Effector CD8-positive, alpha-beta T cell (primary cell): ENCODE results near the gene REST.
A peak's percentile ranks its signal among the peaks of the same experiment; 100 is the strongest.

ENCODE experiments used
- DNase-seq: peaks from one replicate; lab custom pipeline; 2025; lab: John Stamatoyannopoulos, UW

REST gene

DNA sequence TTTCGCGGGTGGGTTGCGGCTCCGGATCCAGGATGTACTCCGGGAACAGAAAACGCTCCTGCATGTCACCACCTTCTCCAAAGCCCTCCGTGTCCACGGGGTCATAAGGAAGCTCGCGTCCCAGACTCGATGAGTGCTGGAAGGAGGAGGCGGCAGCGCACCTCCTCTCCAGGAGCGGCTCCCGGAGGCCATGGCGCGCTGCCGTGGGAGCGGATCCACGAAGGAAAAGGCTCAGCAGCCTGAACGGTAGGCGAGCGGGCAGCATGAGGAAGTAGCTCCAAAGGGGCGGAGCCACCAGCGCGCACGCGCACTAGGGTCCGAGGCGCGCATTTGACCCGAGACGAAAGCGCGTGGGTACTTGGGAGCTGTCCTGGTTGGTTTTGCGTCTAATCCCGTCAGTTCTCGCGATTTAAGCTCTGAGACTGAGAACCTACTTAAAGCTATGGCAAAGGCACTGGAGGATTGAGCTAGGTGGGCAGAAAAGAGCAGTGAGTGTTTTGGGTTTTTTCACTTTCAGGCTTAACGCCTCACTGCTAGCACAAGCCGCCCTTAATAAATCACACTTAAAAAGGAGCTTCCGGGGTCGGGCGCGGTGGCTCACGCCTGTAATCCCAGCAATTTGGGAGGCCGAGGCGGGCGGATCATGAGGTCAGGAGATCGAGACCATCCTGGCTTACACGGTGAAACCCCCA, 69.8 kb downstream of the REST start, which contains the start of gene NOA1:
TSS of gene NOA1 (minus strand) at position 286 of the 692 bp plus-strand sequence. CDS start at position 265, 21 bp downstream.
- peak; percentile 99 for DNase-seq

GRCh38 chr4:56978750-56979303, 71.1 kb downstream of the REST start, which contains the start of gene POLR2B:
Gene POLR2B, plus strand, starts transcription at chr4:56978896. Its CDS starts 90 bp downstream, at chr4:56978986.
- peak; percentile 79 for DNase-seq

DNA sequence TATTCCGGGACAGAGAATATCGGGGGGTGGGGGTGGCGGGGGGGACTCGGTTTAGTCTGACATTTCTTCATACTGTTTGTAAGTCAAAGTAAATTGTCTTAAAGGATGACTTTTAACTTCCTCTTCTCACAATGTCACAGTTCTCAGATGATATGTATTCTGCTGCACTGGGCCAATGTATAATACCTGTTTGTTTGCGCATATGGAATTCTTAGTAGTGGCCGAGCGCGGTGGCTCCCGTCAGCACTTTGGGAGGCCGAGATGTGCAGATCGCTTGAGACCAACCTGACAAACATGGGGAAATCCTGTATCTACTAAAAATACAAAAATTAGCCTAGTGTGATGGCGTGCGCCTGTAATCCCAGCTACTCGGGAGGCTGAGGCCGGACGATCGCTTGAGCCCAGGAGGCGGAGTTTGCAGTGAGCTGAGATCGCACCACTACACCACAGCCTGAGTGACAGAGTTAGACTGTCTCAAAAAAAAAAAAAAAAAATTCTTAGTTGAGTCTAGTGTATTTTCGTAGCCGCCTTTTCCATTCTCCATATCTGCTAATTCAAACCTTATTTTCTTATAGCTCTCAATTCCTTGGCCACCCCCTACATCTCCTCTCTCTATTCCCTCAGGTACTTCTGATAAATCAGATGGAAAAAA, 71.8 kb downstream of the REST start:
- DNase-seq, result no peak

DNA sequence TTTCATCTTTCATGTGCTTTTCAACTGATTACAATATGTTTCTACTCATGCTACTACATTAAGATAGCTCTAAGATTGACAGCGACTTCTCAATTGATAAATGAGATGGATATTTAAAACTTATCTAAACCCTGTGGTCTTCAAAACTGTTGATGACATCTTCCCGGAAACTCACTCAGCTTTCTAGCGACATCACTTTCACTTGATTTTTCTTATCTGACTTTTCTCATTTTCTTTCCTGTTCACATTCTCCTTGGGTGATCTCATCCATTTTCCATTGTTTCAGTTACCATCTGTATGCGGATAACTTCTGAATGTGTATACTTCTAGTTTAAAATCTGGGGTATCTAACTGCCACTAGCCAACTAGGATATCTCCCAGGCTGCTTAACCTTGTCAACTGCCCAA, 74.1 kb downstream of the REST start:
- DNase-seq, result no peak

GRCh38 chr4:56986192-56986591, 78.5 kb downstream of the REST start:
- no peak for DNase-seq

DNA sequence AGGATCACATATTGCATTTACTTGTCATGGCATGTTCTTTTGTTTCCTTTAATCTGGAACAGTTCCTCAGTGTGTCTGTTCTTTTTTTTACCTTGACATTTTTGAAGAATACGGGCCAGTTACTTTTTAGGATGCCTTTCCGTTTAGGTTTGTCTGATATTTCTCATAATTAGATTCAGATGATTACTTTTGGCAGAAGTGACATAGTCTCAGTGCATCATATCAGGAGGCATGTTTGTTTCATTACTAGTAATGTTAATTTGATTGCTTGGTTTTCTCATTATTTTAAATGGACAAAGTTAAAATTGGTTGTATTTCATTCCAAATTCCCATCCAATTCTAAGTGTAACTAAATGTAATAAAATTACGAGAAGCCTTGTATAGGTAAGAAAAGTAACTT, 79.3 kb downstream of the REST start:
- DNase-seq, result no peak

DNA sequence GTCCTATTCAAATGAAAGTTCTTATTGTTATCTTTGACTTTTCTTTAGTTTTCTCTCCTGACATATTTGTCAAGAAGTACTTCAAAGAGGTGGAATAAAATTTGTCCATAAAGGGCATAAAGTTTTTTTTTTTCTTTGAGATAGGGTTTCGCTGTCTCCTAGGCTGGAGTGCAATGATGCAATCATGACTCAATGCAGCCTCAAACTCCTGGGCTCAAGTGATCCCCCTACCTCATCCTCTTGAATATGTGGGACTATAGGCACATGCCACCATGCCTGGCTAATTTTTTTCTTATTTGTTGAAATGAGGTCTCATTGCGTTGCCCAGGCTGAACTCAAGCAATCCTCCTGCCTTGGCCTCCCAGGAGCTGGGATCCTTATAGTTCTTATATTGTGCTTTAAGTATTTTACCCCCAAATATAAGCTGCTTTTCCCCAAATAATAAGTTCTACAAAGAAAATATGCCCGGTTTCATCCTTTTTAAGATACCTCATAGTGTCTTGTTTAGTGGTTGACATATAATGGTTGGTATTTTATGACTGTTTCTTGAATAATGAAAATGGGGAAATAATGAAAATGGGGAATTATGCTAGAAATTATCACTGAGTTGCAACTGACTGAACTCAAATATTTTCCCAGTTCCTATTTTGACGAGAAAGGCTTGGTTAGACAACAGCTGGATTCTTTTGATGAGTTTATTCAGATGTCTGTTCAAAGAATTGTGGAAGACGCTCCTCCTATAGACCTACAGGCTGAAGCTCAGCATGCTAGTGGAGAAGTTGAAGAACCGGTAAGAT, 82.6 kb downstream of the REST start:
- no peak for DNase-seq

DNA sequence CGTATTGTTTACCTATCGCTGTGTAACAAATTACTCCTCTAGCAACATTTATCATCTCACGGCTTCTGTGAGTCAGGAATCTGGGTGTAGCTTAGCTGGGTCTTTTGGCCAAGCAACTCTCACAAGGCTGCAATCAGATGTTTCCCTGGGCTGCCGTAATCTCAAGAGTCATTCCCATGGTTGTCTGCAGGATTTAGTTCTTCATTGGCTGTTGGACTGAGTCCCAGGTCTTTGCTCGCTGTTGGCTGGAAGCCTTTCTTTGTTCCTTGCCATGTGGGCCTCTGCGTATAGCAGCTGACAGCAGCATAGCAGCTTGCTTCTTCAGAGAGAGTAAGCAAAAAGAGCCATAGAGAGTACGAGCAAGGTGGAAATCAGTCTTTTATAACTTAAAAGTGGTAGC, 87.8 kb downstream of the REST start:
- no peak for DNase-seq

DNA sequence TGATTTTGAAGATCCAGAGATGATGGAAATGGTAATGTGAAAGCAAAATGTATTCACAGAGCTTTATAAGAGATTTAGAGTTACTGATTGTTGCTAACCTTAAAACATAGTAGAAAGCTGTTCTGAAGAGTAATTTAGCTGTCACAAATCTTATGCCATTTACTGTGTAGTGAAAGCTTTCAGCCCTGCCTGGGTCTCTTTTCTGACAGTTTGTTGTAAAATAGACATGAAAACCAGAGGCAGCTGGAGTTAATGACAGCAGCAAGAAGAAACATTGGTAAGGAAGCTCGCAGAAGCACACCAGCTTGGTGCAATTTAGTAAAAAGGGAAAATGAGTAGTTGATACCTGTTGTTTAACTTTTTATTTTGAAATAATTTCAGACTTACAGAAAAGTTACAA, 92.1 kb downstream of the REST start:
- DNase-seq, result no peak

GRCh38 chr4:57013543-57014120, 105.9 kb downstream of the REST start:
- DNase-seq, result no peak
